ENCODE data around the gene DDI2.

DNA sequence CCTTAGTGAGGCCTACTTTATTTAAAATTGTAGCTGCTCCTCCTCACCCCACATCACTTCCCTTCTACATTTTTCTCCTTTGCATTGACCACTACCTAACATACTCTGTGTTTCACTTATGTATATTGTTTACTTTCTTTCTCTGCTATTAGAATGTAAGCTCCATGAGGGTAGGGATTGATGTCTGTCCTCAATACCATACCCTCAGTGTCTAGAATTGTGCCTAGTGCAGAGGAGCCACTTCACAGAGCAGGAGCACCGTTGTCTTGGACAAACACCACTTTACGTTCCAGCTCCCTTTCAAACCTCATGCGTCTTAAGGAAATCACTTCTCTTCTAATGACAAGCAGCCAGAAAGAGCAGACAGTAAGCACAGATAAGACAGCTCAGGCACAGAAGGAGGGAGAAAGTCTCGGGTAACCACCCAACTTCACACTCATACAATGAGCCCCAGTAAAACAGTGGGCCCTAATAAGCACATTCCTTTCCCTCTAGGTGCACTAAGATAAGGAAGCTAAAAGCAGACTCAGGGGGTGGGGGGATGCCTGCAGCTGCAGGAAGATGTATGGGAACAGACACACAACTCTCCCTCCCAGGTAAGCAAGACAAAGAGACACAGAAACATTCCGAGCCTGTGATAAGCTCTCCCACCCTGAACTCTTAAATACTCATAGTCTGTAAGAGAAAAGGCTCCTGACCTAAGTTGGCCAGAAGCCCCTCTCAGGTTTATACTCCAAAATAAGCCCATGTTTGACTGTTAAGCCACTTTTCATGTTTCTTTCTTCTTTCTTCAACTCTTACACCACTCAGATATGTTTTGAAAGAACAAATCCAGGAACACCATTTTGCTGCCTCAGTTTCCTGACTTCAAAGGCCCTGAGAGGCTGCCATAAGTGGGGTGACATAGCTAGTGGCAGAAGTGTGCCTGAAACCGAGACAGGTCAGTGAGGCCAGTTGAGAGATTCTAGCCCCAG lies 59.7 kb downstream of the DDI2 start:
- TF ChIP-seq, protein P1, sequence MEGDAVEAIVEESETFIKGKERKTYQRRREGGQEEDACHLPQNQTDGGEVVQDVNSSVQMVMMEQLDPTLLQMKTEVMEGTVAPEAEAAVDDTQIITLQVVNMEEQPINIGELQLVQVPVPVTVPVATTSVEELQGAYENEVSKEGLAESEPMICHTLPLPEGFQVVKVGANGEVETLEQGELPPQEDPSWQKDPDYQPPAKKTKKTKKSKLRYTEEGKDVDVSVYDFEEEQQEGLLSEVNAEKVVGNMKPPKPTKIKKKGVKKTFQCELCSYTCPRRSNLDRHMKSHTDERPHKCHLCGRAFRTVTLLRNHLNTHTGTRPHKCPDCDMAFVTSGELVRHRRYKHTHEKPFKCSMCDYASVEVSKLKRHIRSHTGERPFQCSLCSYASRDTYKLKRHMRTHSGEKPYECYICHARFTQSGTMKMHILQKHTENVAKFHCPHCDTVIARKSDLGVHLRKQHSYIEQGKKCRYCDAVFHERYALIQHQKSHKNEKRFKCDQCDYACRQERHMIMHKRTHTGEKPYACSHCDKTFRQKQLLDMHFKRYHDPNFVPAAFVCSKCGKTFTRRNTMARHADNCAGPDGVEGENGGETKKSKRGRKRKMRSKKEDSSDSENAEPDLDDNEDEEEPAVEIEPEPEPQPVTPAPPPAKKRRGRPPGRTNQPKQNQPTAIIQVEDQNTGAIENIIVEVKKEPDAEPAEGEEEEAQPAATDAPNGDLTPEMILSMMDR (IDR thresholded peaks at IDR 0.05; ENCODE audit: insufficient read depth, low read depth, low read length): no peak
- no peak for TF ChIP-seq EZH2 (IDR thresholded peaks at IDR 0.05; ENCODE audit: insufficient read depth, low read length)
